ENCODE data around the gene ZFP82.

DNA sequence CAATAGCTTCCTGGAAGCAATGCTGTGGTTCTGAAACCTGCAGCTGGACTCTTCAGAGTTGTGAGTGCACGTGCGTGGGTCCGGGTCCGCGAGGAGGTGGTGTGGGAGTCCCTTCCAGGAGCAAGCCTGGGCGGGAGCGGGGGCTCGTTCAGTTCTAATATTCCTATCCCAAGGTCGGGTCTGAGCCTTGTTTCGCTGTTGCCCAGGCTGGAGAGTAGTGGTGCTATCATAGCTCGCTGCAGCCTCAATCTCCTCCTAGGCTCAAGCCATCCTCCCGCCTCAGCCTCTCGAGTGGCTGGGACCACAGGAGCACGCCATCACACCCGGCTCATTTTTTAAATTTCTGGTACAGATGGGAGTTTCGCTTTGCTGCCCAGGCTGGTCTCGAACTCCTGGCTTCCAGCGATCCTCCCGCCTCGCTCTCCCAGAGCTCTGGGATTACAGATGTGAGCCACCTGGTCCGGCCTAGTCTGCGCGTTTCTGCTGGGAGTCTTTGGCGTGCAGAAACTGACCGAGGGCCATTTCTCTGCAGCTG lies 625 bp downstream of the ZFP82 start:
- TF ChIP-seq JUNB (IDR thresholded peaks at IDR 0.05; ENCODE audit: unreplicated experiment) (no peak), POLR2AphosphoS5 (IDR thresholded peaks at IDR 0.05; ENCODE audit: low read depth) (no peak), EZH2phosphoT487 (IDR thresholded peaks at IDR 0.05; ENCODE audit: unreplicated experiment) (no peak)
- TF ChIP-seq, protein P1, sequence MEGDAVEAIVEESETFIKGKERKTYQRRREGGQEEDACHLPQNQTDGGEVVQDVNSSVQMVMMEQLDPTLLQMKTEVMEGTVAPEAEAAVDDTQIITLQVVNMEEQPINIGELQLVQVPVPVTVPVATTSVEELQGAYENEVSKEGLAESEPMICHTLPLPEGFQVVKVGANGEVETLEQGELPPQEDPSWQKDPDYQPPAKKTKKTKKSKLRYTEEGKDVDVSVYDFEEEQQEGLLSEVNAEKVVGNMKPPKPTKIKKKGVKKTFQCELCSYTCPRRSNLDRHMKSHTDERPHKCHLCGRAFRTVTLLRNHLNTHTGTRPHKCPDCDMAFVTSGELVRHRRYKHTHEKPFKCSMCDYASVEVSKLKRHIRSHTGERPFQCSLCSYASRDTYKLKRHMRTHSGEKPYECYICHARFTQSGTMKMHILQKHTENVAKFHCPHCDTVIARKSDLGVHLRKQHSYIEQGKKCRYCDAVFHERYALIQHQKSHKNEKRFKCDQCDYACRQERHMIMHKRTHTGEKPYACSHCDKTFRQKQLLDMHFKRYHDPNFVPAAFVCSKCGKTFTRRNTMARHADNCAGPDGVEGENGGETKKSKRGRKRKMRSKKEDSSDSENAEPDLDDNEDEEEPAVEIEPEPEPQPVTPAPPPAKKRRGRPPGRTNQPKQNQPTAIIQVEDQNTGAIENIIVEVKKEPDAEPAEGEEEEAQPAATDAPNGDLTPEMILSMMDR (conservative IDR thresholded peaks at IDR 0.05; ENCODE audit: low read depth in 2 of 2), result no peak
- TF ChIP-seq, protein P2, sequence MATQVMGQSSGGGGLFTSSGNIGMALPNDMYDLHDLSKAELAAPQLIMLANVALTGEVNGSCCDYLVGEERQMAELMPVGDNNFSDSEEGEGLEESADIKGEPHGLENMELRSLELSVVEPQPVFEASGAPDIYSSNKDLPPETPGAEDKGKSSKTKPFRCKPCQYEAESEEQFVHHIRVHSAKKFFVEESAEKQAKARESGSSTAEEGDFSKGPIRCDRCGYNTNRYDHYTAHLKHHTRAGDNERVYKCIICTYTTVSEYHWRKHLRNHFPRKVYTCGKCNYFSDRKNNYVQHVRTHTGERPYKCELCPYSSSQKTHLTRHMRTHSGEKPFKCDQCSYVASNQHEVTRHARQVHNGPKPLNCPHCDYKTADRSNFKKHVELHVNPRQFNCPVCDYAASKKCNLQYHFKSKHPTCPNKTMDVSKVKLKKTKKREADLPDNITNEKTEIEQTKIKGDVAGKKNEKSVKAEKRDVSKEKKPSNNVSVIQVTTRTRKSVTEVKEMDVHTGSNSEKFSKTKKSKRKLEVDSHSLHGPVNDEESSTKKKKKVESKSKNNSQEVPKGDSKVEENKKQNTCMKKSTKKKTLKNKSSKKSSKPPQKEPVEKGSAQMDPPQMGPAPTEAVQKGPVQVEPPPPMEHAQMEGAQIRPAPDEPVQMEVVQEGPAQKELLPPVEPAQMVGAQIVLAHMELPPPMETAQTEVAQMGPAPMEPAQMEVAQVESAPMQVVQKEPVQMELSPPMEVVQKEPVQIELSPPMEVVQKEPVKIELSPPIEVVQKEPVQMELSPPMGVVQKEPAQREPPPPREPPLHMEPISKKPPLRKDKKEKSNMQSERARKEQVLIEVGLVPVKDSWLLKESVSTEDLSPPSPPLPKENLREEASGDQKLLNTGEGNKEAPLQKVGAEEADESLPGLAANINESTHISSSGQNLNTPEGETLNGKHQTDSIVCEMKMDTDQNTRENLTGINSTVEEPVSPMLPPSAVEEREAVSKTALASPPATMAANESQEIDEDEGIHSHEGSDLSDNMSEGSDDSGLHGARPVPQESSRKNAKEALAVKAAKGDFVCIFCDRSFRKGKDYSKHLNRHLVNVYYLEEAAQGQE (IDR thresholded peaks at IDR 0.05; ENCODE audit: unreplicated experiment), result no peak

Measured in GM23338 (cell line).